Hindlimb muscle (tissue), 1 donor: ENCODE results near the gene TOR1AIP1. TPM values are rescaled to one million over a fixed set of nuclear protein-coding genes. Genes with fewer than 3 reads are reported as not detected.
A peak's percentile ranks its signal among the peaks of the same experiment; 100 is the strongest.

Experiments used
- DNase-seq: peaks from one replicate; pipeline ENCODE4 v3.0.0-alpha.2; 2013
- polyA plus RNA-seq: library from polyadenylated mRNA; unstranded; fragments of 120-200 nt; gene quantifications from one replicate; pipeline ENCODE4 v1.2.1, GENCODE V29; 2013; ENCODE audit not compliant: insufficient read length

TOR1AIP1 gene
- polyA plus RNA-seq, 1 donor: 47.5 TPM

DNA sequence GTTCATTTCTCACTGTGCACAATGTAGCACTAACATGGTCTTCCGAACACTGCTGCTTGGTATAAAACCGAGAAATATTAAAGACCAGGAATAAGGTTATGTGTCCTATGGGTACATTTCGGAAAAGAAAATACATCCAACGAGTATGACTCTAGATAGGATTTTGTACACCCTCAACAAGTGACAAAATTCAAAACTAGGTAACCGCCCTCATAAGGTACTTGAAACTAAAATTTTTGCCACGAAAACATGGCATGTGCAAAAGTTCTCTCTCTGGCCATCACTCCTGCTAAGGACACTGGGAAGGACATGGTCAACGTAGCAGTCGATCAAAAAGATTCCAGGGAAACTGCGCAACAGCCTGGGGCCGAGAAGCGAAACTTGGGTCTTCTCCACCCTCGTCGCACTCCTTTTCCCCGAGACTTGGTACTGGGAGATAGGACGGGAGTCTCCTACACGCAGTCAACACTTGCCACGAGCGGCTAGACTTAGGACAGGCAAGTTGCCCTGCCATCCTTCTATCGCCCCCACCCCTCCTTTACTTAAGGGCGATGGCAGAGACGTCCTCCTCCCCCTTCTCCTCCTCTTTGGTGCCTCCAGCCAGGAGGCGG is 338 bp upstream of the TOR1AIP1 start:
- DNase-seq: peak; percentile 96

DNA sequence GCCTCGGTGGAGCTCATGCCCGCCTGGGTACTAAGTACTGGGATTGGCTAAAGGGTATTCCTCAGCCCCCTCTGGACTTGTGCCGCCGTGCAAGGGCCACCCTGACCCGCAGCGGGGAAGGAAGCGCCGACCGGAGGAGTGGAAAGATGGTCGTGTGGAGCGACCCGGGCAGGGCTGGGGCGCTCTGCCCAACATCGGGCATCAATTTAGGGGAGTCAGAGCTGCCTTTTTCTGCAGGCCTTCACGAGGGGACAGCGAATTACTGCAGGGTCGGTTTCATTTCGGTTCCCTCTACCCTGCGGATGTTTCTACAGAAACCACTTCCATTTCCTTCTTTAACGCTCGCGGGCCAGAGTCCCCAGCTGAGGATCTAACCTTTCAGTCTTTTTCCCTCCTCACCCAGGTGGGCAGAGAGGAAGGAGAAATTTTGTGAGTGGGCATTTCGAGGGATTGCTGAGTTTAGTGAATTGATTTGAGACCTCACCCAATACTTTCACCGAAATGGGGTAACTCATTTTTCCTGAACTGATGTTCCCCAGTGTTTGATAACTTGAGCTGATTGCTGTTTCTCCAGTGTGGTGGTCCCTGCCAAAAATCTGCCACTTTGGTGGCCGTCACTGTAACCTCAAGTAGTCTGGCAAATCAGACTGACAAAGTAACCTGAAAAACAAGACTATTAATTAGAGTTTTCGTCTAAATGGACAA is 1.1 kb downstream of the TOR1AIP1 start:
- no peak for DNase-seq

DNA sequence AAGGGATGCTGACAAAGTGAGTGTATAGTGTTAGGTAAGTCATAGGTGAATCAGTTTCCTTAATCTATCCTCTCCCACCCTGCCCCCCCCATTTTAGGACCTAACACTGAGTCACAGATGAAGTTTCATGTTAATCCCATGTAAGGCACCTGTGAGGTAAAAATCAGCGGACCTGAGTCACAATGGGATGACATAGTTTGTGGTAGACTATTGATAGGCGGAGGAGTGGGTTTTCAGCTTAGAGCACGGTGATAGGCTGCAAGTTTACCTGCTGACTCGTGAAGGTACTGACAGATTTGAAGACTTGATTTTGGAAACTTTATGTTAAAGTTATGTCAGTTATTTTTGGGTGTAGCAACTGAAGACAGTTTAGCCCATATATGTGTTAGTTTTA is 1.7 kb downstream of the TOR1AIP1 start:
- DNase-seq: no peak

DNA sequence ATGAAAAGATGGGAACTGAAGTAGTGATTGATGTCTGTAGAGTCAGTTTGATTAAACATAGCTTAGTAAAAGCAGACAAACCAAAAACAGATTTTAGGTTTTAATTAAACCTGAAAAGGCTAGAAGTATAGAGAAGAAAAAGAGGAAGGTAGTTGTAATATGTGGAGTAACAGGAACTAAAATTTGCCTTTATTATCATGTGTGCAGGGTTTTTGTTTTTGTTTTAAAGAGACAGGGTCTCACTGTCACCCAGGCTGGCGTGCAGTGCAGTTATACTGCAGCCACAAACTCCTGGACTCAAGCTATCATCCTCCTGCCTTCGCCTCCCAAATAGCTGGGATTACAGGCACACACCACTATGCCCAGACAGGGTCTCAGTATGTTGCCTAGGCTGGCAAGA is 6.0 kb downstream of the TOR1AIP1 start:
- DNase-seq: no peak

DNA sequence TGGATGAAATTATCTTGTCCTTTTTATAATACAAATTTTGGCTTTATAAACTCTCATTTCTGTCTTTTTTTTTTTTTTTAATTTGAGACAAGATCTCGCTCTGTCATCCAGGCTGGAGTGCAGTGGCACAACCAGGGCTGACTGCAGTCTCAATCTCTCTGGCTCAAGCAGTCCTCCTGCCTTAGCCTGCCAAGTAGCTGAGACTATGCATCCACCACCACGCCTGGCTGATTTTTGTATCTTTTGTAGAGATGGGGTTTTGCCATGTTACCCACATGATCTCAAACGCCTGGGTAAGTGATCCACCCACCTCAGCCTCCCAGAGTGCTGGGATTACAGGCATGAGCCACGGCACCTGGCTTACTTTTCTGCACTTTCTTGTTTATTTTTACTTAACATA is 7.5 kb downstream of the TOR1AIP1 start:
- DNase-seq: no peak

DNA sequence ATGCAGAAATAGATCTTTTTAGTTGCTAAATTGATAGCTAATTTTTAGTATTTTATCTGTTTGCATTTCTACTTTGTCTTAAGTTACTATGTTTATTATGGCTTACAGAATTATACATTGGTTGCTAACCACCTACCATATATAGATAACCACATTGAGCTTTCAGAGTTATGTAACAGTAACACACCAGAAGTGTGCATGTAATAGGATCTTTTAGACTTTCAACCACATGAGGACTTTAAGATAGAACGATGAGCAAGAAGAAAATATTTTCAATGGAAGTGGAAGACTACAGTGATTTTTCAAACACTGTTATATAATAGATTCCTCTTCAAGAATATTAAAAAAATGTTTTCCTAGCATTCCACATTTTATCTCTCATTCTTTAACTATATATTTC is 28.8 kb downstream of the TOR1AIP1 start:
- DNase-seq: no peak

DNA sequence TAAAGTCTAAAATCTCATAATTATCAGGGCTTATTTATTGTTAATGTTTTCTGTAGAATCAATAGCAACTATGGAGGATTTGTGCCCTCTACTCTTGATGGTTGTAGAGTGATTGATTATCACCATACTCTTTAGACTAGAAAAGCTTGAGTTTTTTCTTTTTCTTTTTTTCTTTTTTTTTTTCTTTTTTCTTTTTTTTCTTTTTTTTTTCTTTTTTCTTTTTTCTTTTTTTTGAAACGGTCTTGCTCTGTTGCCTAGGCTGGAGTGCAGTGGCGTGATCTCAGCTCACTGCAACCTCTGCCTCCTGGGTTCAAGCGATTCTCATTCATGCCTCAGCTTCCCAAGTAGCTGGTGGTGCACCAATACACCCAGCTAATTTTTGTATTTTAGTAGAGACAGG is 29.7 kb downstream of the TOR1AIP1 start:
- no peak for DNase-seq

DNA sequence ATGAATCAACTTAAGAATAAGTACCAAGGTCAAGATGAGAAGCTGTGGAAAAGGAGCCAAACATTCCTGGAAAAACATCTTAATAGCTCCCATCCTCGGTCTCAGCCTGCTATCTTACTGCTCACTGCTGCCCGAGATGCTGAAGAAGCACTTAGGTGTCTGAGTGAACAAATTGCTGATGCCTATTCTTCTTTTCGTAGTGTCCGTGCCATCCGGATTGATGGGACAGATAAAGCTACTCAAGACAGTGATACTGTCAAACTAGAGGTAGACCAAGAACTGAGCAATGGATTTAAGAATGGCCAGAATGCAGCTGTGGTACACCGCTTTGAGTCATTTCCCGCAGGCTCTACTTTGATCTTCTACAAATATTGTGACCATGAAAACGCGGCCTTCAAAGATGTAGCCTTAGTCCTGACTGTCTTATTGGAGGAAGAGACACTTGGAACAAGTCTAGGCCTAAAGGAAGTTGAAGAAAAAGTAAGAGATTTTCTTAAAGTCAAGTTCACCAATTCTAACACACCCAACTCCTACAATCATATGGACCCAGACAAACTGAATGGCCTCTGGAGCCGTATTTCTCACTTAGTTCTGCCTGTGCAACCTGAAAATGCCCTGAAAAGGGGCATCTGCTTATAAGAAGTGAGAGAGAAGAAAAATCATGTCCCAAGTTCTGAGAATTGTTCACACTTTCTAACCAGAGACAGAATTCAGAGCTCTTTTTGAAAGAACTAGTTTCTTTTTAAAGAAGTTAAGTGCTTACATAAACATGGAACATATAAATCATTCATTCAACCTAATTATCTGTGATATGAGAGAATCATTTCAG is 35.7 kb downstream of the TOR1AIP1 start:
- DNase-seq: no peak

DNA sequence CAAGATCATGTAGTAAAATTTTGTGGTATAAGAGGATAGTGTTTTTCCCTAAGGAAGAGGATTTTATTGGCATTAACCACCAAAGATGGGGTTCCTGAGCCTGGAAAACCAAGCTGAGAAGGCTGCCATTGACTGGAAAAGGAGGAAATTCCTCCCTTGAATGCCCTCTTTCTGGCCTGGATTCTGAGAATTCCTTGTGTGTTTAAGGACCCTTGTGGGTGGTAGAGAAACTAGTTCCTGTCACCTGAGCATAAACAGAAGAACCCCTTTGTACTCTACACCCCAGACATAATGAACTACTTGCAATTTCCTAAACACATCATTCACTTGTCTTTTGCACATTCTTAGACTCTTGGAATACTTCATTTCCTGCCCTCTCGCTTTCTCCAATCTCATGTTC is 39.4 kb downstream of the TOR1AIP1 start:
- DNase-seq: no peak

DNA sequence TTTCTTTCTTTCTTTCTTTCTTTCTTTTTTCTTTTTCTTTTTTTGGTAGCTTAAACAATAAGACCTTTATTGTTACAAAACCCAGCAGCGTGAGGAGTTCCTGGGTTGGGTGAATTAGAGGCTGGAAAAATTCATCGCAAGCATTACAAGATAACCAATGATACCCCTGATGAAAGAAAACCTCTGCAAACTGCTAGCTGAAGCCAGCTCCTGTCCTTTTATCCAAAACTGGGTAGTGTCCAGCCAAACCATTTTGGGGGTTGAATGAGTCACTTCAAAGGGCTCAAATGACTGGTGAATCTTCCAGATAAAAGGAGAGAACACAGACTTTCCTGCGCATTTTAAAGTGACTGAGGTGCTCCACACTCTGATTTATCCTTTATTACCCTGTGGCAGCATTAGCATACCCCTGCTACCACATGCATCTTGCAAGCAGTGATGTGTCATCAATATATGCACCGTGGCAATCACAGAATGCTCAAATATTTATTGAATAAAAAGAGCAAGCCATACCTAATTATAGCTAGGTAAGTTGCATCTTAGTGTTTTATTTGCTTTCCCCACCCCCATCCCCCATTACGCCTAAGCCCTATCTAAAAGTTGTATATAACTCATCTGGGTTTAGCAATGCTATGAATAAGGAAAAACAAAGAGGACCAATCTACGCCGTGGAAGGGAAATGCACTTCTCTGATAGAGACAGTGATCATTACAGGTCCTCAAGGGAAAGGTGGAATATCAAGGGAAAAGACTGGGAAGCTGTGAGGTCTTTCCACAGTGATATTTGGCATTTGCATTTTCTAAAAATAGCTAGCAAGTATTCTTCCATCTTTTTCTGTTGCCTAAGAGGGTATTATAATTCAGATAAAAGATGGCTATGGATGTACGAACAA is 40.1 kb downstream of the TOR1AIP1 start:
- no peak for DNase-seq

DNA sequence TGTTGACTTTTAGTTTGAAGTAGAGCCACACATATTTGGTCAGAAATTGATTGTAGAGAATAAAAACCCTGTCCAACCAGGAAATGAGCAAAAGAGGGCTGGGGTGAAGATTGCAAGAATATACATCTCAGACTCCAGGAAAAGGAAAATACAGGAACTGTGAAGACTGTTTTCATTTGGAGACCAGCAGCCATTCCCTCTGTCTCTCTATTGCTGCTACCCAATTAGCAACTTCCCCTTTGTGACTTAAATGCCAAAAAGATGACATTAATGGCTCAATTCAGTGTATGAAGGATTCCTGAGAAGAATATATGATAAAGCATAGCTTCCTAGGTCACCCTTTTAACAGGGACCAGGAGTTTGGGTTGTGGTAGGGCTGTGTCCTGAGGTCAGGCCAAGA is 40.9 kb downstream of the TOR1AIP1 start:
- no peak for DNase-seq

DNA sequence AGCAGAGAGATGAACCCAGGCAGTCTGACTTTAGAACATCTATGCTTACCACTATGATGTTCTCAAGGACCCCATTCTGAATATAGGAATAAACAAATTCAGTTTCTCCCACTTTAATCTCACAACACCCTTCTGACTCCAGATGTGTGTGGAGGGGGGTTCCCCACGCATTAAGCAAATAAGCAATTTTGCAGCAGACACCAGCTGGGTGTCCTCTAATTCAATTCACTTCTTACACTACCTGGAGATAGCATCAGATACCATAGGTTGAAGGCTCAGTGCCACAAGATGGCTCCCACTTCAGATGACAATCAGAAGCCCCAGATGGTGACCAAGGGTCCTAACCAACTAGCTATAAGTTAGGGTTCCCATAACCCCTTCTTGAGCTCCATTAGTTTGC is 42.2 kb downstream of the TOR1AIP1 start:
- DNase-seq: no peak

DNA sequence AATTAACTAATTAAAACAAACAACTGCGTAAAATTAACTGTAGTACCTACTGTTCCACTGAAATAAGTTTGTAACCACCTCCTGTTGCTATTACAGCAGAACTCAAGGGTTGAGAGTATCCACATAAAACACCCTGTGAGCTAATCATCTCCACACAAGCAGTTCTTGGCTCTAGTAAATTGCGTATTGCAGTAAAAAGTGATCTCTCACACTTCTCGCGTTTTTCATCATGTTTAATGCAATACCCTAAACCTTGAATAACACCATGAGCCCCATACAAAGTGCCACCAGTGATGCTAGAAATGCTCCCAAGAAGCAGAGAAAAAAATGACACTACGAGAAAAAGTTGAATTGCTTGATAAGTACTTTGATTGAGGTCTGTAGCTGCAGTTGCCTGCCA is 43.2 kb downstream of the TOR1AIP1 start:
- no peak for DNase-seq

DNA sequence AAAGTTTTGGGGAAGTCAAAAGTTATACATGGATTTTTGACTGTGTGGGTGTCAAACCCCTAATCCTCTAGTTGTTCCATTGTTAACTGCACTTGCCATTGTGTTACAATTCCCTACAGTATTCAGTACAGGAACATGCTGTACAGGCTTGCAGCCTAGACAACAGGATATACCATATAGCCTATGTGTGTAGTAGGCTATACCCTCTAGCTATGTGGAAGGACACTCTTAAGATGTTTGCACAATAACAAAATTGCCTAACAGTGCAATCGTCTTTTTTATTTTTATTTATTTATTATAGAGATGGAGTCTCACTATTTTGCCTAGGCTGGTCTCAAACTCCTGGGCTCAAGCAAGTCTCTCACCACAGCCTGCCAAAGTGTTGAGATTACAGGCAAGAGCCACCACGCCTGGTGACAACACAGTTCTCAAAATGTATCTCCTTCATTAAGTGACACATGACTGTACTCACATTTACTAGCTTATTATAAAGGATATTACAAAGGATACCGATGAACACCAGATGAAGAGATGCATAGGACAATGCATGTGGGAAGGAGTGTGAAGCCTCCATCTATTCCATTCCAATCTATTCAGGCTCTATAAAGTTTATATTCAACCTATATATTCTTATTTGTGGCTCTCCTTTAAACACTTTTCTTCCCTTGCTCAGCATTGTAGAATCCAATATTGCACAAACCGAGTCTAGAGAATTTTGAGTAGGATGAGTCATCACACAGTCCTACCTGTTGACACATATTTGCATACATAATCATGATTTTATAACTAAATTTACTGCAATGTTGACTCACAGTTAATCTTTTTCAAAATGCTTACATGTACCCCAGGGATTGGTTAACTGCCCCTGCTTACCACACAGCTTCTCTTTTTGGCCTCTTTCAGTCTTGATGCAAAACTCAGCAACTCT is 44.1 kb downstream of the TOR1AIP1 start:
- no peak for DNase-seq

DNA sequence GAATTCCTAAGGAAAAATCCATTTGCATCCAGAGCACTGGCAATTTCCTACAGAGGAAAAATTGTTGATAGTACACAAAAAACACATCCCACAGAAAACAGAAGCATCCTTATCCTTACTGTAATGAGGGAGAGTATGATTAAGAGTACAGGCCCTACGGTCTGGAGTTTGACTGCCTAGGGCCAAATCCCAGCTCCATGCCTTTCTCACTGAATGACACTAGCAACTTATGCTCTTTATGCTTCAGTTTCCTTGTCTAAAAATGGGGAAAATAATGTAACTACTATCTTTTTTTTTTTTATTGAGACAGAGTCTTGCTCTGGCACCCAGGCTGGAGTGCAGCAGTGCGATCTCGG is 44.7 kb downstream of the TOR1AIP1 start:
- DNase-seq: no peak

DNA sequence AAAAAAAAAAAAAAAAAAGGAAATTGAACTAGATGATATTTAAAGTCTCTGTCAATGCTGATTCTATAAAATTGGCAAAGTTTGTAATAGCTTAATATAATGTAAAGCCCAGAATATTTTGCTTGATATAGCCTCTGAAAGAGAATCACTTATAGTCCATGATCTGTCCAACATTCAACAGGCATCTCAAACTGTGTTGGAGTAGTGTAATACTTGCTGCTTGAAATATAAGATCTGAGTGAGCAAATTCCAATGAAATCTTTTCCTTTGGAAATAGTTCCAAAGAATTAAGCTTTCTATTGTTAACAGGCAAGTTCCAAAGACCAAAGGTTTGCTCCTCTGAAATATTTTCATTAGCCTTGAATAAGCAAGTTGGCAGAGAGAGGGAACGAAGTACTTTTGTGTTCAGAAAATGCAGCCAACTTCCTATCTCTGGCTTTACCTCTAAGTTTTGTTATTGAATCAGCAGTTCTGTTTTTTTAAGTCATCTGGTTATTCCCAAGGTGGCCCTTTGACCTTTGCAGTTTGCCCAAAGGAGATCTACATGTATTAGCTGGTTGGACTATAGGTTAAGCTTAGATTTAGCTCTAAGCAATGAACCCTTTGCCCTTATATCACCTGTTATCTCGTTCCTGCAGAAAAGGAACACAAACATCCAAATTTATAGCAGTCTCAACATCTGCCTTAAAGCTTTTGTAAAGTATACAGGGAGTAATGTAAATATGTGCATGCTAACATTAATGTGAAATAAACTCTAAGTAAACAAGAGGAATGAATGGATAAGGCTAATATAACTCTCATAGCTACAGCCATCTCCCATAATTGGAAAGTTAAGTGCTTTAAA is 48.1 kb downstream of the TOR1AIP1 start:
- no peak for DNase-seq

DNA sequence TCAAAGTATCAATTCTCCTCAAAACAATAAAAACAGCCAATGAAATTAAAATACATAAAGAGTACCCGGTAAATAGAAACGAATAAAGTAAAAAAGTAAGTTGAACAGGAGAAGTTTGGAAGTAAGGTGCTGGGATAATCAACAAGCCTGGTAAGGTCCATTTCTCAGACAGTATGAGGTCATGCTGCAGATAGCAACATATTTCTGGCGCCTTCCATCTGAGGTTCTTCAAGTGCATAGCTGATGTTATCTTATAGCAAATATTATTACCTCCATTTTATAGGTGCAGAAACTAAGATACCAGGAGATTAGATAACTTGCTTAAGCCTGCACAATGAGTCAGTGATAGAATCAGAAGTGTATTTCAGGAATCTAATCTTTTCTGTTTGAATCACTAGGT is 48.8 kb downstream of the TOR1AIP1 start:
- no peak for DNase-seq

DNA sequence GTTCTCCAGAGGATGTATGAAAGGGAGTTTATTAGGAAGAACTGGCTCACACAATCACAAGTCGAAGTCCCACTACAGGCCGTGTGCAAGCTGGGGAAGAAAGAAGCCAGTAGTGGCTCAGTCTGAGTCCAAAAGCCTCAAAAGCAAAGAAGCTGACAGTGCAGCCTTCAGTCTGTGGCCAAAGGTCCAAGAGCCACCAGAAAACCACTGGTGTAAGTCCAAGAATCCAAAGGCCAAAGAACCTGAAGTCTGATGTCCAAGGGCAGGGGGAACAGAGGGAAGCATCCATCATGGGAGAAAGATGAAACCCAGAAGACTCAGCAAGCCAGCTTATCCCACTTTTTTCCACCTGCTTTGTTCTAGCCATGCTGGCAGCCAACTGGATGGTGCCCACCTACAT is 51.1 kb downstream of the TOR1AIP1 start:
- DNase-seq: no peak

DNA sequence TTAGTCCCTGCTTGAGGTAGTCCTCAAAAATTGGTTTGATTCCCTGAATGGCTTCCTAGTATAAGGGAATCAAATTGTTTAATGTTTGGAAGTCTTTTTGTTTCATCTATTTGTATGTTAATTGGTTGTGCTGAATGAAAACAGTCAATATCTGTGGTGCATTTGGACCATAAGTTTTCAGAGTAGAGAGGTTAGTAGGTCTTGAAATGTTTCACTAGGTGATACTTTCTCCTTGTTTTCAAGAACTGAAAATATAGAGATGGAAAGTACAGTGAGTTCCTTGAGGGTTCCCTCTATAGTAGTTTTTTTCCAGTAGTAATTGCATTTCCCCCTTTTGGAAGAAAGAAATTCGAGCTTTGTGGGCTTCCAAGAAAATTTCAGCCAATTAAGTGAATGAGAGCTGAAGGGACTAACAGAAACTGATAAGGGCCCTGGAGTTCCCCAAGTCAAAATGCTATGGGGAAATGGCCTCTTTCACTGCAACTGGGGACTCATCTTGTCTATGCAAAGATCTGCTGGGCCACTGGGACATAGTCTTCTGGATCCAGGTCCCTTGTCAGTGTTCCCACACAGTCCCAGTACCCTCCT is 53.9 kb downstream of the TOR1AIP1 start:
- DNase-seq: no peak

DNA sequence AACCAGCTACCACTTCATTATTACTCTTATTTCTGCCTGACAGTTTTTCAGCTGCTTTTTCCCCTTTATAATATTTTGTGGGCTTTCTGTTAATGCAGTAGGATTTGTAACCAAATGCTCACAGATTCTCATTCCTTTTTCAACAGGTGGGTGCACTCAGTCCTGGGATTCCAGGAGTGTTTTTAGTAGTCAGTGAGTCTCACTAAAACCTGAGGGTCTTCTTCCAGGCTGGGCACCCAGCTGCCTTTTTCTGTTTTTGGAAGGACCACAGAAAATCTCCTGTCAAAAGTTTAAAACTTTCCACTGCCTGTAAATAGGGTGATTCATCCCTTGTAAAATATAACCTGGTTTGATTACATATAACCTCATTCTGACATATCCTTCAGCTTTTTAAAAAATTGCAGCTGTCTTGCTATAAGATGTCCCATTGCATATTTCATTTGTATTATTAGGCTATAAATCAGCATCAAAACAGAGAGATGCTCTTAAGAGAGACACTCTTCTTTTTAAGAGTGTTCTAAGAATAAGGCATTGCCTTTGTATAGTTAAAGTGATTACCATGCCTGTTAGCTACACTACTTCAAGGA is 55.7 kb downstream of the TOR1AIP1 start:
- no peak for DNase-seq
